Adrenal gland (tissue), 12 donors: ENCODE measurements around the gene PHLDA3. TPM values are rescaled to one million over a fixed set of nuclear protein-coding genes. Genes with fewer than 3 reads are reported as not detected.
"Not testable (repeated sequence)": the region's sequence is repeated elsewhere in the genome, so short reads cannot be mapped to it uniquely, and the experiment has no call there.

Experiments
- DNase-seq, 7 donors: peaks; one replicate each; pipeline ENCODE4 v3.0.0-alpha.2; 2019 to 2020
- H3K27ac ChIP-seq, 5 donors: fragments of 200-600 bp; sonication (generic) in 4 of 5; 1 replicate in 3 of 5; 2 replicates in 2 of 5; pipeline versions ENCODE4 v1.5.1 to v1.8.0; 2016 to 2020; ENCODE audit warnings: mild to moderate bottlenecking in 1 of 5
- H3K27me3 ChIP-seq: fragments of 200-600 bp; 2 replicates; pipeline ENCODE4 v1.8.0; 2021
- H3K36me3 ChIP-seq, 2 donors: fragments of 200-600 bp; replicated peaks in 1 of 2; 1 replicate in 1 of 2; 2 replicates in 1 of 2; pipeline versions ENCODE4 v1.5.1 to v1.8.0; 2018 to 2022
- H3K4me1 ChIP-seq, 2 donors: fragments of 200-600 bp; replicated peaks in 1 of 2; 1 replicate in 1 of 2; 2 replicates in 1 of 2; pipeline versions ENCODE4 v1.5.1 to v1.8.0; 2018 to 2021
- H3K4me3 ChIP-seq, 4 donors: fragments of 200-600 bp; sonication (generic) in 3 of 4; one replicate each; pipeline ENCODE4 v1.5.1; 2016 to 2018
- H3K9me3 ChIP-seq, 3 donors: fragments of 200-600 bp; sonication (generic) in 1 of 3; replicated peaks in 1 of 3; 1 replicate in 2 of 3; 2 replicates in 1 of 3; pipeline versions ENCODE4 v1.5.1 to v1.8.0; 2016 to 2021
- CTCF ChIP-seq, 6 experiments: fragments of 450-650 bp in 4 of 6; fragments of 200-600 bp in 2 of 6; sonication (generic) in 1 of 6; IDR thresholded peaks; 1 replicate in 5 of 6; 2 replicates in 1 of 6; pipeline versions ENCODE4 v1.5.1 to v1.8.0; 2016 to 2021; ENCODE audit warnings: antibody characterized with exemption in 6 of 6, mild to moderate bottlenecking in 2 of 6, moderate library complexity in 1 of 6
- POLR2A ChIP-seq, 2 donors: fragments of 450-650 bp; IDR thresholded peaks; one replicate each; pipeline ENCODE4 v1.6.1; 2017; ENCODE audit warnings: antibody characterized with exemption in 2 of 2, mild to moderate bottlenecking in 2 of 2, moderate library complexity in 1 of 2
- WGBS, 4 donors: extraction: QIAGEN DNeasy Blood & Tissue Kit in 2 of 4; methylation state at CpG; one replicate each; pipeline versions ENCODE4 v1.1.5 to v1.1.7; 2013 to 2017; 5-methylcytosine and 5-hydroxymethylcytosine counted together
- intact Hi-C, 2 donors: fragments of 100-400 bp; cut with DNase I; formaldehyde crosslinking; loops; one replicate each; pipeline versions ENCODE4 v1.14.1 to v1.15.0; 2022 to 2023
- polyA plus RNA-seq, 3 donors: library from polyadenylated mRNA; stranded (reverse); fragments of 200-250 nt in 2 of 3; fragments of 350-450 nt in 1 of 3; fragmentation: Illumina TruSeq in 1 of 3; extraction: RNeasy Lipid Tissue Mini Kit (QIAGEN cat#74804) in 1 of 3; gene quantifications; one replicate each; pipeline ENCODE4 v1.2.3, GENCODE V29; 2013 to 2014
- total RNA-seq, 9 donors: library from RNA; depleted of rRNA in 4 of 9; stranded (reverse); fragments of >200 nt in 4 of 9; fragments of 120-200 nt in 1 of 9; fragmentation: NEBNext Ultra II Directional in 1 of 9; extraction: Animal tissue kit (Norgen Biotek cat#: 25700) in 1 of 9; gene quantifications; one replicate each; pipeline versions ENCODE4 v1.1.0 to v1.2.4, GENCODE V29; 2013 to 2023
- donor health status: healthy with polysubstance abuse.
- donor health status: Bipolar disorder and iron deficiency.
- donor health status: DM: yes; HTN: yes; CAD: no.
- donor health status: DM: no; HTN: no; CAD: no.
- donor health status: DM: no; HTN: no; CAD: no.
- donor health status: DM: yes; HTN: yes; CAD: no.

PHLDA3 gene
- total and polyA plus RNA-seq, 12 donors = 2.1 to 64.7 (median 29.1) TPM

GRCh38 chr1:201481761-201482493 is 12.9 kb upstream of the PHLDA3 start:
- H3K36me3 ChIP-seq = peaks cover 0 to 27% of the 10 kb centered on the region in 2 donors
- peak overlapping the region in 1 of 5 donors; percentile 38 for H3K27ac ChIP-seq
- no peaks in the 10 kb centered on the region for H3K9me3 ChIP-seq
- intact Hi-C loops = loop anchor here (2.0 kb wide), 1 partner anchor 31 kb away; no protein-coding TSS in a partner anchor
- H3K4me1 ChIP-seq = peaks cover 13 to 19% of the 10 kb centered on the region in 2 donors
- peak; percentile 72 to 97 (median 91) for TF ChIP-seq CTCF (IDR thresholded peaks at IDR 0.05)
- TF ChIP-seq POLR2A (IDR thresholded peaks at IDR 0.05) = no peak
- H3K27me3 ChIP-seq = peaks cover 6% of the 10 kb centered on the region
- DNase-seq = peak; percentile 79 to 95 (median 85)
- peak overlapping the region in 1 of 4 donors; percentile 30 for H3K4me3 ChIP-seq
- WGBS, 4 donors = 4 to 22% (median 8%) methylated on average over 9 to 35 of the region's 35 CpGs

- H3K27me3 ChIP-seq = peaks cover 6% of the 10 kb centered on the region
- peaks cover 0 to 24% of the 10 kb centered on the region in 2 donors for H3K36me3 ChIP-seq
- H3K27ac ChIP-seq = peak overlapping the region in 2 of 5 donors; percentile 14 to 38
- no peak for DNase-seq
- no peaks in the 10 kb centered on the region for H3K9me3 ChIP-seq
- no peak for TF ChIP-seq CTCF (IDR thresholded peaks at IDR 0.05)
- TF ChIP-seq POLR2A (IDR thresholded peaks at IDR 0.05) = no peak
- WGBS, 4 donors = 4 to 12% (median 8%) methylated on average over 14 to 17 of the region's 17 CpGs
- H3K4me1 ChIP-seq = peaks cover 13 to 19% of the 10 kb centered on the region in 2 donors
- peak overlapping the region in 1 of 4 donors; percentile 30 for H3K4me3 ChIP-seq
- intact Hi-C loops = no loop called here
These were observed 12.0 kb upstream of the PHLDA3 start for GRCh38 chr1:201481004-201481380.

GRCh38 chr1:201480231-201481003 is 11.4 kb upstream of the PHLDA3 start:
- intact Hi-C loops = no loop called here
- WGBS, 4 donors = 5 to 6% (median 5%) methylated on average over 20 to 37 of the region's 37 CpGs
- H3K9me3 ChIP-seq = no peaks in the 10 kb centered on the region
- peak overlapping the region in 2 of 4 donors; percentile 18 to 30 for H3K4me3 ChIP-seq
- peak; percentile 55 to 83 (median 79) for DNase-seq
- TF ChIP-seq CTCF (IDR thresholded peaks at IDR 0.05) (peak in 2 of 6 experiments; percentile 7 to 18), POLR2A (IDR thresholded peaks at IDR 0.05) (no peak)
- peaks cover 0 to 18% of the 10 kb centered on the region in 2 donors for H3K36me3 ChIP-seq
- H3K4me1 ChIP-seq = peaks cover 13 to 19% of the 10 kb centered on the region in 2 donors
- peaks cover 6% of the 10 kb centered on the region for H3K27me3 ChIP-seq
- peak overlapping the region in 2 of 5 donors; percentile 14 to 38 for H3K27ac ChIP-seq

GRCh38 chr1:201479201-201479730 is 10.3 kb upstream of the PHLDA3 start:
- H3K27ac ChIP-seq = no peak overlapping the region
- DNase-seq = no peak
- intact Hi-C loops = no loop called here
- H3K36me3 ChIP-seq = peaks cover 0 to 6% of the 10 kb centered on the region in 2 donors
- WGBS, 4 donors = 82 to 91% (median 89%) methylated on average over 4 of the region's 4 CpGs
- peaks cover 13 to 19% of the 10 kb centered on the region in 2 donors for H3K4me1 ChIP-seq
- no peaks in the 10 kb centered on the region for H3K9me3 ChIP-seq
- peaks cover 6% of the 10 kb centered on the region for H3K27me3 ChIP-seq
- no peak overlapping the region for H3K4me3 ChIP-seq
- no peak for TF ChIP-seq CTCF (IDR thresholded peaks at IDR 0.05)
- no peak for TF ChIP-seq POLR2A (IDR thresholded peaks at IDR 0.05)

GRCh38 chr1:201478666-201479065 is 9.7 kb upstream of the PHLDA3 start:
- H3K4me3 ChIP-seq, H3K9me3 ChIP-seq, intact Hi-C loops, H3K36me3 ChIP-seq, H3K27ac ChIP-seq, DNase-seq, H3K27me3 ChIP-seq: not testable (repeated sequence)
- peaks cover 13 to 19% of the 10 kb centered on the region in 2 donors for H3K4me1 ChIP-seq
- 90 to 95% (median 93%) methylated on average over 3 of the region's 3 CpGs for WGBS, 4 donors
